Measurements from ENCODE around the gene PRM1.

The PRM1 gene

GRCh38 chr16:11240636-11241473 is 40.3 kb downstream of the PRM1 start:
- DNase-seq (ENCODE audit: extremely low spot score): no peak
- TF ChIP-seq FOXA1 (IDR thresholded peaks at IDR 0.05) (no peak), SP1 (IDR thresholded peaks at IDR 0.05) (no peak), TARDBP (IDR thresholded peaks at IDR 0.05) (no peak), CTBP1 (IDR thresholded peaks at IDR 0.05; ENCODE audit: borderline replicate concordance) (no peak), FOXM1 (IDR thresholded peaks at IDR 0.05; ENCODE audit: borderline replicate concordance) (no peak), FOXK2 (IDR thresholded peaks at IDR 0.05) (no peak)
- CTCF ChIA-PET: no interaction called here
- POLR2A ChIA-PET: no interaction called here

- POLR2A ChIA-PET: no interaction called here
Measured at GRCh38 chr16:11239644-11240632, 41.2 kb downstream of the PRM1 start.

GRCh38 chr16:11238272-11239202 is 42.6 kb downstream of the PRM1 start:
- TF ChIP-seq L3MBTL2 (conservative IDR thresholded peaks at IDR 0.05) (no peak), FOXK2 (IDR thresholded peaks at IDR 0.05) (no peak), PKNOX1 (IDR thresholded peaks at IDR 0.05) (peak; percentile 84), HDGF (IDR thresholded peaks at IDR 0.05; ENCODE audit: borderline replicate concordance) (no peak), ELF4 (IDR thresholded peaks at IDR 0.05) (no peak), CTBP1 (IDR thresholded peaks at IDR 0.05; ENCODE audit: borderline replicate concordance) (no peak)
- ChIA-PET CTCF (no interaction called here), POLR2A (no interaction called here)
- DNase-seq (ENCODE audit: extremely low spot score): no peak

More at GRCh38 chr16:11239644-11240632, 41.2 kb downstream of the PRM1 start:
- TF ChIP-seq CTBP1 (IDR thresholded peaks at IDR 0.05; ENCODE audit: borderline replicate concordance) (no peak), L3MBTL2 (conservative IDR thresholded peaks at IDR 0.05) (no peak), TARDBP (IDR thresholded peaks at IDR 0.05) (no peak), BHLHE40 (IDR thresholded peaks at IDR 0.05; ENCODE audit: borderline replicate concordance) (no peak), SP1 (IDR thresholded peaks at IDR 0.05) (no peak), ELF4 (IDR thresholded peaks at IDR 0.05) (no peak), FOXA1 (IDR thresholded peaks at IDR 0.05) (no peak), FOXM1 (IDR thresholded peaks at IDR 0.05; ENCODE audit: borderline replicate concordance) (no peak), HDGF (IDR thresholded peaks at IDR 0.05; ENCODE audit: borderline replicate concordance) (no peak), FOXK2 (IDR thresholded peaks at IDR 0.05) (no peak), LEF1 (IDR thresholded peaks at IDR 0.05; ENCODE audit: borderline replicate concordance) (no peak), ARNT (IDR thresholded peaks at IDR 0.05) (no peak), PKNOX1 (IDR thresholded peaks at IDR 0.05) (no peak), SUZ12 (IDR thresholded peaks at IDR 0.05) (no peak), NFRKB (IDR thresholded peaks at IDR 0.05) (no peak)
- DNase-seq (ENCODE audit: extremely low spot score): no peak
- CTCF ChIA-PET: no interaction called here

- CTCF ChIA-PET: interaction anchor here (0.7 kb wide), 1 partner anchor 441 kb away, joined by 3 read pairs; no protein-coding TSS in a partner anchor
- POLR2A ChIA-PET: no interaction called here
- no peak for TF ChIP-seq SP1 (IDR thresholded peaks at IDR 0.05)
- TF ChIP-seq L3MBTL2 (conservative IDR thresholded peaks at IDR 0.05): no peak
- TF ChIP-seq NFRKB (IDR thresholded peaks at IDR 0.05): no peak
- no peak for TF ChIP-seq SUZ12 (IDR thresholded peaks at IDR 0.05)
- TF ChIP-seq CTBP1 (IDR thresholded peaks at IDR 0.05; ENCODE audit: borderline replicate concordance): no peak
- no peak for TF ChIP-seq PKNOX1 (IDR thresholded peaks at IDR 0.05)
- DNase-seq (ENCODE audit: extremely low spot score): no peak
Measured at GRCh38 chr16:11236461-11237254, 44.5 kb downstream of the PRM1 start.

- no peak for DNase-seq (ENCODE audit: extremely low spot score)
- POLR2A ChIA-PET: no interaction called here
- no peak for TF ChIP-seq TARDBP (IDR thresholded peaks at IDR 0.05)
- TF ChIP-seq NFRKB (IDR thresholded peaks at IDR 0.05): no peak
- no peak for TF ChIP-seq FOXM1 (IDR thresholded peaks at IDR 0.05; ENCODE audit: borderline replicate concordance)
- no peak for TF ChIP-seq LEF1 (IDR thresholded peaks at IDR 0.05; ENCODE audit: borderline replicate concordance)
- no peak for TF ChIP-seq HDGF (IDR thresholded peaks at IDR 0.05; ENCODE audit: borderline replicate concordance)
- no peak for TF ChIP-seq SUZ12 (IDR thresholded peaks at IDR 0.05)
- TF ChIP-seq SP1 (IDR thresholded peaks at IDR 0.05): no peak
- TF ChIP-seq PKNOX1 (IDR thresholded peaks at IDR 0.05): no peak
- TF ChIP-seq L3MBTL2 (conservative IDR thresholded peaks at IDR 0.05): no peak
- TF ChIP-seq ARNT (IDR thresholded peaks at IDR 0.05): no peak
- TF ChIP-seq BHLHE40 (IDR thresholded peaks at IDR 0.05; ENCODE audit: borderline replicate concordance): no peak
- TF ChIP-seq ELF4 (IDR thresholded peaks at IDR 0.05): no peak
- TF ChIP-seq CTBP1 (IDR thresholded peaks at IDR 0.05; ENCODE audit: borderline replicate concordance): no peak
- no peak for TF ChIP-seq FOXK2 (IDR thresholded peaks at IDR 0.05)
- no peak for TF ChIP-seq FOXA1 (IDR thresholded peaks at IDR 0.05)
- TF ChIP-seq ZNF384 (IDR thresholded peaks at IDR 0.05): no peak
- CTCF ChIA-PET: no interaction called here
Measured at GRCh38 chr16:11235703-11235991, 45.5 kb downstream of the PRM1 start.
